Measurements from ENCODE around the gene FAM241A. TPM values are rescaled to one million over a fixed set of nuclear protein-coding genes. Genes with fewer than 3 reads are reported as not detected.
"Not testable (repeated sequence)": the region's sequence is repeated elsewhere in the genome, so short reads cannot be mapped to it uniquely, and the experiment has no call there.

Gene FAM241A
- total and polyA plus RNA-seq, 3 experiments from 2014 or later = 1.4 to 7.8 (median 7.4) TPM

DNA sequence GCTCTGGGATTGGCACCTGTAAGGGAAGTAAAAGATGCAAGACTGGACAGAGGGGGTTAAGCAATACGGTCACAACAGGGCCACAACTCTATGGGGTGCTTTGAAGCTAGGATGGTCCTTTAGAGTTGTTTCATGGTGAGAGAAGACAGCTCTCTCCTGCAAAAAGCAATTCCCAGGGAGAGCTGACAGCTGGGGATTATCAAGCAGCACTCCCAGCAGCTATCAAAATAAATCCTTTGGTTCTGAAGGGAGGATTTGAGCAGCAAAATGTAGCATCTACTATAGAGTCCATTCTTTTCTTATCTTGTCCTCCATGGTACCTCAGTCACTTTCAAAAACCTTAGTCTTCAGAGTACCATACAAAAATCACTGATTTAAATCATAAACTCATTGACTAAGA, 51.2 kb downstream of the FAM241A start:
- DNase-seq = no peak
- Mint-ChIP-seq H3K36me3 (peaks cover 0 to 3% (median 0%) of the 10 kb centered on the region in 3 donors), H3K9me3 (no peaks in the 10 kb centered on the region), H3K27me3 (no peaks in the 10 kb centered on the region), H3K4me1 (no peaks in the 10 kb centered on the region), H3K4me3 (no peak overlapping the region), H3K27ac (no peak overlapping the region)
- Histone ChIP-seq H3K4me3 (ENCODE audit: low read length) (no peak overlapping the region), H3K4me1 (ENCODE audit: insufficient read depth, low read length) (no peaks in the 10 kb centered on the region), H3K27me3 (ENCODE audit: insufficient read depth, low read length, poor library complexity, severe bottlenecking) (no peaks in the 10 kb centered on the region), H3K36me3 (ENCODE audit: insufficient read depth, low read length) (no peaks in the 10 kb centered on the region), H3K27ac (ENCODE audit: low read depth, low read length) (no peak overlapping the region), H3K9me3 (ENCODE audit: low read length) (no peaks in the 10 kb centered on the region)
- CTCF ChIA-PET = no interaction called here
- POLR2A ChIA-PET = no interaction called here

DNA sequence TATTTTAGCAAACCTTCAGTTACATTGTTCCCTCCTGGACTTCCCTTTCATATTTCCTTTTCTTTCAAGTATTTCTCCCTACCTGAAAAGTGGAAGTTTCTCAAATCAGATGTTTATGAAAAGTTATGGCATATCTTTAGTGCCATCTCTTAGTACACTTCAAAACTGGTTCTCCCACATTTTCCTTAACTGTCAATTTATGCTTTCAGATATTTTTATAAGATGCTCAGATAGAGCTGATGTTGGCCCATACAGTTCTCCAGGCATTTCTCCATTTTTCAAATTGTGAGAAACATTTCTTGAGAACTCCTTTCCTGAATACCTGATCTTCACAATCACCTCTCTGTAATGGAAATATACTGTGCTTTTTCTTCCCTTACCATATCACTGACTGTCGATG, 53.8 kb downstream of the FAM241A start:
- H3K27me3 Mint-ChIP-seq = no peaks in the 10 kb centered on the region
- no peaks in the 10 kb centered on the region for H3K4me1 Mint-ChIP-seq
- H3K4me3 Mint-ChIP-seq = no peak overlapping the region
- Histone ChIP-seq H3K4me1 (ENCODE audit: insufficient read depth, low read length) (no peaks in the 10 kb centered on the region), H3K27me3 (ENCODE audit: insufficient read depth, low read length, poor library complexity, severe bottlenecking) (no peaks in the 10 kb centered on the region), H3K4me3 (ENCODE audit: low read length) (no peak overlapping the region), H3K9me3 (ENCODE audit: low read length) (no peaks in the 10 kb centered on the region), H3K36me3 (ENCODE audit: insufficient read depth, low read length) (no peaks in the 10 kb centered on the region), H3K27ac (ENCODE audit: low read depth, low read length) (no peak overlapping the region)
- H3K27ac Mint-ChIP-seq = no peak overlapping the region
- no peaks in the 10 kb centered on the region for H3K9me3 Mint-ChIP-seq
- no peak for DNase-seq
- CTCF ChIA-PET = no interaction called here
- POLR2A ChIA-PET = no interaction called here
- peaks cover 0 to 3% (median 0%) of the 10 kb centered on the region in 3 donors for H3K36me3 Mint-ChIP-seq

DNA sequence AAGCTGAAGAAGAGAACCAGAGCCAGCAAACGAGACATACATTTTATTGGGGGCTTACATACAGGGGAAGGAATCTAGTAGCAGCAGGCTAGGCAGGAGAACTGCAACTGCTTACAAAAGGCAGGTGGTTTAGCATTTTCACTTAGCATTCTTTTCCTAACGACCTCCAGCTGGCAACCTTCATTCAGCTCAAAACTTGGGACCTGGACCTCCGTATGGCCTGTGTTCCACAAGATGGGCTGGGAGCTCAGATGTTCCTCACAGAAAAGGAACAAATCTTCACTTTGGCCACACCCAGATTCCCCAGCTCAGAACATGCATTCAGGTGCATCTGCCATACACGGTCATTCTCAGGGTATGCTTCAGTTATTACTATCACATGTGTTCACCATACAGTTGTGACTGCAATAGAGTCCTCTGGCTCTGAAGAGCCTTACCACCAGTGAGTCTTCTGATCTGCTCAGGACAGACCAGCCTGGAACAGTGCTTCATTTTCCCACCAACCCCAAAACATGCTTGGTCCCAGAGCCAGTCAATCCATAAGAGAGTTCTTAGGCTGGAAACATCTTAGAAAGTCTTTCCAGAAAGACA, 56.8 kb downstream of the FAM241A start:
- Mint-ChIP-seq H3K4me1 (no peaks in the 10 kb centered on the region), H3K9me3 (no peaks in the 10 kb centered on the region), H3K4me3 (no peak overlapping the region), H3K27me3 (peaks cover 0 to 3% of the 10 kb centered on the region in 2 donors), H3K36me3 (no peaks in the 10 kb centered on the region), H3K27ac (no peak overlapping the region)
- no peak overlapping the region for H3K4me3 ChIP-seq (ENCODE audit: low read length)
- H3K27ac ChIP-seq (ENCODE audit: low read depth, low read length) = no peak overlapping the region
- no peak for DNase-seq
- no peaks in the 10 kb centered on the region for H3K4me1 ChIP-seq (ENCODE audit: insufficient read depth, low read length)
- no peaks in the 10 kb centered on the region for H3K27me3 ChIP-seq (ENCODE audit: insufficient read depth, low read length, poor library complexity, severe bottlenecking)
- H3K9me3 ChIP-seq (ENCODE audit: low read length) = no peaks in the 10 kb centered on the region
- ChIA-PET POLR2A (no interaction called here), CTCF (interaction anchor here (1.4 kb wide), 1 partner anchor 13 kb away, joined by 3 read pairs; no protein-coding TSS in a partner anchor)
- H3K36me3 ChIP-seq (ENCODE audit: insufficient read depth, low read length) = no peaks in the 10 kb centered on the region

DNA sequence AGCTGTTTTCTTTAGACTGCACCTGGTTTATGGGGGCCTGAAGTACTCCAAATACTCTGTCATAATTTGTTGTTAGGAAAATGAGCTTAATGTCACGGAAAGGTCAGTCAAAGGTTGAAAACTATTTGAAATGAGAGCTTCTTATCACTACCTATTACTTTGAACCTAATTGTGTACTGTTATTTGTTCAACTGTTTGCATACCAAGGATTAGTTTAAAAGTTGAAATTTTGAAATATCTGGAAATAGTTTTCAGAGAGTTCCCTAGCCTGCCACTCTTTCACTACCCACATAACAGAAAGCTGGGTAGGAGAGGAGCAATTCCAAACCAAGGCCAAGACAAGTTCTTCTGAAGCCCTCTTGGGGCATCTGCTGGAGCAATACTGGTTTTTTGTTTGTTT, 58.3 kb downstream of the FAM241A start:
- DNase-seq = no peak
- Histone ChIP-seq H3K9me3 (ENCODE audit: low read length) (no peaks in the 10 kb centered on the region), H3K4me3 (ENCODE audit: low read length) (no peak overlapping the region), H3K27ac (ENCODE audit: low read depth, low read length) (no peak overlapping the region), H3K27me3 (ENCODE audit: insufficient read depth, low read length, poor library complexity, severe bottlenecking) (no peaks in the 10 kb centered on the region), H3K36me3 (ENCODE audit: insufficient read depth, low read length) (no peaks in the 10 kb centered on the region), H3K4me1 (ENCODE audit: insufficient read depth, low read length) (no peaks in the 10 kb centered on the region)
- H3K27ac Mint-ChIP-seq = no peak overlapping the region
- no peaks in the 10 kb centered on the region for H3K36me3 Mint-ChIP-seq
- no peaks in the 10 kb centered on the region for H3K9me3 Mint-ChIP-seq
- ChIA-PET CTCF (no interaction called here), POLR2A (no interaction called here)
- no peak overlapping the region for H3K4me3 Mint-ChIP-seq
- no peaks in the 10 kb centered on the region for H3K4me1 Mint-ChIP-seq
- H3K27me3 Mint-ChIP-seq = peaks cover 0 to 3% of the 10 kb centered on the region in 2 donors

DNA sequence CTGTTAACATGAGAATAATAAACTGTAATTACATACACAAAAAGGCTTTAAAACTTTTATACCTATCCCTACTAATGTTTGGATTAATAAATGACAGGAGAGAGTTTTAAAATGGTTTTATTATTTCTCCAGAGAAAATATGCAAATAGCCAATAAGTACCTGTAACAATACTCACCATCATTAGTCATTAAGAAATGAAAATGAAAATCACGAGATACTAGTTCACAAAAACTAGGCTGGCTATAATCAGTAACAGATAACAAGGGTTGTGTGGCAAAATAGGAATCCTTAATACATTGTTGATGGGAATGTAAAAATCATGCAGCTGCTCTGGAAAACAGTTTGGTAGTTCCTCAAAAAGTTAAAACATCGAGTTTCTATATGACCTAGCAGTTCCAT, 61.2 kb downstream of the FAM241A start:
- no peak for DNase-seq
- H3K4me3 ChIP-seq (ENCODE audit: low read length) = no peak overlapping the region
- Mint-ChIP-seq H3K27ac (no peak overlapping the region), H3K4me3 (no peak overlapping the region), H3K36me3 (no peaks in the 10 kb centered on the region), H3K9me3 (no peaks in the 10 kb centered on the region), H3K27me3 (peaks cover 2 to 3% of the 10 kb centered on the region in 2 donors), H3K4me1 (no peaks in the 10 kb centered on the region)
- H3K27me3 ChIP-seq (ENCODE audit: insufficient read depth, low read length, poor library complexity, severe bottlenecking) = no peaks in the 10 kb centered on the region
- no peaks in the 10 kb centered on the region for H3K4me1 ChIP-seq (ENCODE audit: insufficient read depth, low read length)
- H3K36me3 ChIP-seq (ENCODE audit: insufficient read depth, low read length) = no peaks in the 10 kb centered on the region
- CTCF ChIA-PET = no interaction called here
- POLR2A ChIA-PET = no interaction called here
- no peak overlapping the region for H3K27ac ChIP-seq (ENCODE audit: low read depth, low read length)
- no peaks in the 10 kb centered on the region for H3K9me3 ChIP-seq (ENCODE audit: low read length)

DNA sequence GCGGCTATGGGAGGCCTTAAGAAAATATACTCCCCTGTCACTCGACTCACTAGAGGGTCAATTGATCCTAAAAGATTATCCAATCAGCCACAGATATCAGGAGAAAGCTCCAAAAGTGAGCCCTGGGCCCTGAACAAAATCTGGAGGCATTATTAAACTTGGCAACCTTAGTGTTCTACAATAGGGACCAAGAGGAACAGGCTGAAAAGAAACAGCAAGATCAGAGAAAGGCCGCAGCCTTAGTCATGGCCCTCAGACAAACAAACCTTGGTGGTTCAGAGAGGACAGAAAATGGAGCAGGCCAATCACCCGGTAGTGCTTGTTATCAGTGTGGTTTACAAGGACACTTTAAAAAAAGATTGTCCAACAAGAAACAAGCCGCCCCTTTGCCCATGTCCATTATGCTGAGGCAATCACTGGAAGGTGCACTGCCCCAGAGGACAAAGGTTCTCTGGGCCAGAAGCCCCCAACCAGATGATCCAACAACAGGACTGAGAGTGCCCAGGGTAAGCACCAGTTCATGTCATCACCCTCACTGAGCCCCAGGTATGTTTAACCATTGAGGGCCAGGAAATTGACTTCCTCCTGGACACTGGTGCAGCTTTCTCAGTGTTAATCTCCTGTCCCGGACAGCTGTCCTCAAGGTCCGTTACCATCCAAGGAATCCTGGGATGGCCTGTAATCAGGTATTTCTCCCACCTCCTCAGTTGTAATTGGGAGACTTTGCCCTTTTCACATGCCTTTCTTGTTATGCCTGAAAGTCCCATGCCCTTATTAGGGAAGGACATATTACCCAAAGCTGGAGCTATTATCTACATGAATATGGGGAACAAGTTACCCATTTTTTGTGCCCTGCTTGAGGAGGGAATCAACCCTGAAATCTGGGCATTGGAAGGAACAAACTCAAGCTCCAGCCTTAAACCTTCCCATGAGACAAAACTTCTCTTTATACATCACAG, 63.2 kb downstream of the FAM241A start:
- H3K27me3 ChIP-seq (ENCODE audit: insufficient read depth, low read length, poor library complexity, severe bottlenecking); H3K4me1 Mint-ChIP-seq; POLR2A ChIA-PET; H3K4me3 ChIP-seq (ENCODE audit: low read length); H3K36me3 Mint-ChIP-seq; H3K9me3 Mint-ChIP-seq; H3K4me3 Mint-ChIP-seq; H3K27ac ChIP-seq (ENCODE audit: low read depth, low read length); H3K27ac Mint-ChIP-seq; DNase-seq; H3K4me1 ChIP-seq (ENCODE audit: insufficient read depth, low read length); H3K9me3 ChIP-seq (ENCODE audit: low read length); H3K27me3 Mint-ChIP-seq; CTCF ChIA-PET; H3K36me3 ChIP-seq (ENCODE audit: insufficient read depth, low read length): not testable (repeated sequence)

DNA sequence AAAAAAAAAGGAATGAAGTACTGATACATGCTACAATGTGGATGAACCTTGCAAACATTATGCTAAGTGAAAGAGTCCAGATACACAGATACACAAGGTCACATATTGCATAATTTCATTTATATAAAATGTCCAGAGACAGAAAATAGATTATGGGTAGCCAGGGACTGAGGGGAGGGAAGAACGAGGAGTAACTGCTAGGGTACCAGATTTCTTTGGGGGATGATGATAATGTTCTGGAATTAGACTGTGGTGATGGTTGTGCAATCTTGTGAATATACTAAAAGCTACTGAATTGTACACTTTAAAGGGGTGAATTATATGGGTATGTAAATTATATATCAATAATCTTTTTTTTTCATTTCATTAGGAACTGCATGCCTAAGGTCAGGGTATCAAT, 65.5 kb downstream of the FAM241A start:
- ChIA-PET CTCF (interaction anchor here (2.1 kb wide), 1 partner anchor 313 kb away, joined by 5 read pairs; no protein-coding TSS in a partner anchor), POLR2A (no interaction called here)
- DNase-seq = no peak
- H3K9me3 ChIP-seq (ENCODE audit: low read length) = no peaks in the 10 kb centered on the region
- Mint-ChIP-seq H3K27ac (no peak overlapping the region), H3K4me3 (no peak overlapping the region), H3K36me3 (no peaks in the 10 kb centered on the region), H3K4me1 (peaks cover 0 to 4% (median 0%) of the 10 kb centered on the region in 3 donors), H3K27me3 (peaks cover 2 to 3% of the 10 kb centered on the region in 2 donors), H3K9me3 (no peaks in the 10 kb centered on the region)
- no peaks in the 10 kb centered on the region for H3K27me3 ChIP-seq (ENCODE audit: insufficient read depth, low read length, poor library complexity, severe bottlenecking)
- H3K36me3 ChIP-seq (ENCODE audit: insufficient read depth, low read length) = no peaks in the 10 kb centered on the region
- H3K4me1 ChIP-seq (ENCODE audit: insufficient read depth, low read length) = no peaks in the 10 kb centered on the region
- no peak overlapping the region for H3K27ac ChIP-seq (ENCODE audit: low read depth, low read length)
- H3K4me3 ChIP-seq (ENCODE audit: low read length) = no peak overlapping the region

DNA sequence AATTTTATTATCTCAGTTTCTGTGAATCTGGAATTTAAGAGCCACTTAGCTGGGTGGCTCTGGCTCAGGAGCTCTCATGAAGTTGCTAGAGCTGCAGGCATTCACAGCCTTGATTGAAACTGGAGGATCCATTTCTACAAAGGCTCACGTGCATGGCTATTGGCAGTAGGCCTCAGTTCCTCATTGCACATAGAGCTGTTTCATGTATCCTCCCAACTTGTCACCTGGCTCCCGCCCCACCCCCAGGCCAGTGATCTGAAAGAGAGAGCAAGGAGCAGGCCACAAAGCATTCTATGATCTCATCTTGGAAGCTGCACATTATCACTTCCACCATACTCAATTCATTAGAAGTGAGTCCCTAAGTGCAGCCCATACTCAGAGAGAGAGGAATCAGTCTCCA, 67.8 kb downstream of the FAM241A start:
- no peak overlapping the region for H3K4me3 ChIP-seq (ENCODE audit: low read length)
- DNase-seq = no peak
- H3K36me3 ChIP-seq (ENCODE audit: insufficient read depth, low read length) = no peaks in the 10 kb centered on the region
- CTCF ChIA-PET = interaction anchor here (1.0 to 2.1 kb wide), 5 partner anchors 8 to 115 kb away, joined by 3 to 11 read pairs (median 4); no protein-coding TSS in a partner anchor
- H3K27ac ChIP-seq (ENCODE audit: low read depth, low read length) = no peak overlapping the region
- no peaks in the 10 kb centered on the region for H3K36me3 Mint-ChIP-seq
- H3K9me3 ChIP-seq (ENCODE audit: low read length) = no peaks in the 10 kb centered on the region
- H3K27ac Mint-ChIP-seq = no peak overlapping the region
- no peaks in the 10 kb centered on the region for H3K27me3 ChIP-seq (ENCODE audit: insufficient read depth, low read length, poor library complexity, severe bottlenecking)
- peaks cover 0 to 2% of the 10 kb centered on the region in 2 donors for H3K27me3 Mint-ChIP-seq
- H3K4me1 ChIP-seq (ENCODE audit: insufficient read depth, low read length) = no peaks in the 10 kb centered on the region
- no peaks in the 10 kb centered on the region for H3K9me3 Mint-ChIP-seq
- no peak overlapping the region for H3K4me3 Mint-ChIP-seq
- POLR2A ChIA-PET = no interaction called here
- peaks cover 0 to 4% (median 0%) of the 10 kb centered on the region in 3 donors for H3K4me1 Mint-ChIP-seq
